Ramos (cell line): ENCODE results near the gene ABCB10.
"Not testable (repeated sequence)": the region's sequence is repeated elsewhere in the genome, so short reads cannot be mapped to it uniquely, and the experiment has no call there.

ENCODE experiments used
- in situ Hi-C: fragments of 300-500 bp; cut with MboI; formaldehyde crosslinking; loops from one replicate; pipeline ENCODE4 v1.14.3; 2022; ENCODE audit warnings: low sequenced_read_pairs; ENCODE audit not compliant: unreplicated experiment

The ABCB10 gene

DNA sequence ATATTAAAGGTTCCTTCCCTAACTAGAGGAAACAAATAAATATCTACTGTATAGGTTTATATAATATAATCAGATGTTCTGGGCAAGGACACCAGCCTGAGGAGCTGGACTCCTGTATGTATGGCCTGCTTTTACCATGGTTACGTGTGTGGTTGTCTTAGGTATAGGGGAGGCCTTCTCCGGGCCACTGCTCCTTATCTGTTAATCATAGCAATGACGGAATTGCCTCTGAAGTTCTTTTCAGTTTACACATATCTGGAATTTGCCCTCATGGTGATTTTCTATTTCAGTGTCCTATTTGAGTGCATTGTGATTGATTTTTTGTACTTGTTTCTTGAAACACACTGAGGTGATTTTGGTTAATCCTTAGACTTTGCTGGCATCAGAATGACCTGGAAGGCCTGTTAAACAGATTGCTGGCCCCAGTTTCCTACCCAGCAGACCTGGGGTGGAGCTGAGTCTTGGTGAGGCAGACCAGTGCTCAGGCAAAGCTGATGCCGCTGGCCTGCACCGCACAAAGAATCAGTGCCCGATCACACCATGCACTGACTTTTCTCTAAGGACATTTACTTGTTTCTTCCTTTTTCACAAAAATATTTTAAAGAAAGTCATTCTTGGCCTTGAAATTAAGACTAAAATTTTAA is 18.5 kb downstream of the ABCB10 start:
- in situ Hi-C loops: no loop called here

DNA sequence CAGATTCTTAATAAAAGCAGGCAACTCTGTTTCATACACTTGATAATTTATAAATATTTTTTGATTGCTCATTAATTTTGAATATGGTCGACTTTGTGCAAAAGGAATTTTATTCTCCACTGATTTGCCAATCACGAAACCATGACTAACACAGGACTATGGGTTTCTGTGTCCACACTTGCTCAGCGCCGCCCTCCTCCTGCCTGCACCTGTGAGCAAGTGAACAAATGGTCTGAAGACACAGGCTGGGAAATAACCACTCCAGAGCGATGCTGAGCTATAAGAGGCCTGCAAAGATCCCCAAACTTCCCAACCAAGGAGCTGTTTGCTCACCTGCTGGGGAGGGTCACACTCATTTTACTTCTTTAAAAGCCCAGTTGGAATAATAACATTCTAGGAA is 19.6 kb downstream of the ABCB10 start:
- in situ Hi-C loops: no loop called here

DNA sequence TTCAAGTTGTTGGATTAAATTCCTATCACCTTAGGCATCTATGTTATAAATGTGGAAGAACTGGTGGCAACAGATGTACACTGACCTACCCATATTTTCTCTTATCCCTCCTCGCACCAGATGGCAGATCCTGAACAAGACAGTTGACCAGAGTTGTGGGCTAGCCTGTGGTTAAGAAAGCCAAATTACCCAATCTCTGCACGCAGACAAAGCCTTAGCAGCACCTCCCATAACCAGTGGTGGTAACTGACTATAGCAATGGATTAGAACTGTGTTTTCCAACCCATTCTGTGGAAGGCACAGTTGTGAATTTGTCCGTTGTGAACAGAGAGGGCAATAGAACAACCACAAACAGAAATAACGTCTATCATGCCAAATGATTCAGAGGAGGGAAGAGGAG is 20.6 kb downstream of the ABCB10 start:
- in situ Hi-C loops: no loop called here

DNA sequence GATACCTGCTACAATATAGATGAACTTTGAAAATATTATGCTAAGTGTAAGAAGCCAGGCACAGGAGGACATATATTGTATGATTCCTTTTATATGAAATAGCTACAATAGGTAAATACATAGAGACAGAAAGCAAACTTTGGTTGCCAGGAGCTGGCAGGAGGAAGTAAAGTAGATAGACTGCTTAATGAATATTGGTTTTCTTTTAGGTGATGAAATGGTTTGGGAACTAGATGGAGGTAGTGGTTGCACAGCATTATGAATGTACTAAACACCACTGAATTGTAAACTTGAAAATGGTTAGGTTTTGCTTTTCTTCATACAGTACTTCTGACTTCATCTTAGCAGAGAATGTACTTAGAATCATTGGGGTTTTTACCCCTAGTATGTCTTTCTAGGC is 21.5 kb downstream of the ABCB10 start:
- in situ Hi-C loops: no loop called here

DNA sequence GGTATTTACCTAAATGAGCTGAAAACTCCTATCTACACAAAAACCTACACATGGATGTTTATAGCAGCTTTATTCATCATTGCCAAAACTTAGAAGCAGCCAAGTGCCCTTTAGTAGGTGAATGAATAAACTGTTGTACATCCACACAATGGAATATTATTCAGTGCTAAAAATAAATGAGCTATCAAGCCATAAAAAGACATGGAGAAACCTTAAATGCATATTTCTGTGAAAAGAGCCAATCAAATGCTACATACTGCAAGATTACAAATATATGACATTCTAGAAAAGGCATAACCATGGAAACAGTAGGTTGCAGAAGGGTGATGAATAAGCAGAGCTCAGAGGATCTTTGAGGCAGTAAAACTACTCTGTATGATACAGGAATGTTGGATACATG is 23.3 kb downstream of the ABCB10 start:
- in situ Hi-C loops: no loop called here

DNA sequence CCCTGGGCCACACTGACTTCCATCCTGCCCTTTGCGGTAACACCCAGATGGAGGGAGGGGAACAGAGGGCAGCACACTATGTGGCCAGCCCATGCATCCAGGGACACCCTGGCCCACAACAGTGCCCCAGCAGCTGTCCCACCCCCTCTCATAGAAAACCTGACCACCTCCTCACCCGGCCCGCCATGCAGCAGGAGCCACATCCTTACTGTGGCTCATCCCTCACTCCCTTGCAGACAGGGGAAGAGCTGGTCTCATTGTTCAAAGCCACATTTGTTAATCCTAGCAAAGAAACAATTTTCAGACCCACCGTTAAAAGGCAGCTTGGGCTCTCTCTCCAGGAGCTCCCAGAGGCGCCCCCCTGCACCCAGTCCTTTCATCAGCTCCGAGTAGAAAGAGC is 27.2 kb downstream of the ABCB10 start:
- in situ Hi-C loops: no loop called here

DNA sequence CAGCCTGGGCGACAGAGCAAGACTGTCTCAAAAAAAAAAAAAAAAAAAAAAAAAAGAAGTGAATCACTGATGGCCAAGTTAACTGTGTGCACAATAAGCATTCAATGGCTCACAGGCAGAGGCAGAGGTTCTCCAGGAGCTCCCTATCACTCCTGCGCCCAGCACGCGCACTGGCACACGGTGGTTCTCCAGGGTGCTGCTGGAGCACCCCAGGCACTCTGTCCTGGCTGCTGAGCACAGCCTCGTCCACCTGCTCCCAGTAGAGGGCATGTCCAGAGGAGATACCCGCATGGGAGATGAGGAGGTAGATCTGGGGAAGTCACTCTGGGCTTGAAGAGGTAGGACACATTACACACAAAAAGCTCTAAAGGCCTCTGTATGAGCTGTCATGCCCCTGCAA is 28.9 kb downstream of the ABCB10 start:
- in situ Hi-C loops: no loop called here

DNA sequence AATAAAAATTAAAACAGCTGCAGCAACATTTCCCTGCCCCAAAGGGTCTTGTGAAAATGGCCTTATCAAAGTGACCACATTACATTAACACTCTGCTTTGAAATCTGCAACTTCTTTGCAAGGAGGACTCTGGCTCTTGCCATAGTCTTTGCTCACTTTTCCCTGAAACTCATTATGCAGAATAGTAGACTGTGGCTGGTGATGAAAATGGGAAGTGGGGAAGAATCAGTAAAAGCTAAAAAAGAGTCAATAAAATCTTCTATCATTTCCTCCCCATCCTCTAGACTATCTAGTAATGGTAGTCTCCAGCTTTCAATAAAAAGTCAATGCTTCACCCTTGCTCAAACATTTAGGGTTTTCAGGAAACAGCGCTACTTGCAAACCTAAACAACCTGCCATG is 31.8 kb downstream of the ABCB10 start:
- in situ Hi-C loops: no loop called here

DNA sequence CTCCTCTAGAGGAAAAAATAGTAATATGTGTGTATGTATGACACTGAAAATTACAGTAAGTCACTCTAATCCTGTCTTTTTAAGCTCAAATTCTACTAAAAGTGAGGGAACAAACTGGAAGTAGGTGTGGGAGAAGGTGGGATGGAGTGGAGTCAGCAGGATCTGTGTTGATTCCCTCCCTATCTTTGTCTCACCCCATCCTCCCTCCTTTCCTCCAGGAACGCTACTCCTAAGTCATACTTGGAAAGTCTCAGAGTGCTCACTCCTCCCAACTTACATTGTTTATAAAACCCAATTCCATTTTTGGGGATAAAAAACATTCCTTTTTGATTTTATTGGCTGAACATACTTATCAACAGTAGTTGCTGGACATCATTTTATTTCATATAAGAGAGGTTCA is 35.5 kb downstream of the ABCB10 start:
- in situ Hi-C loops: no loop called here

DNA sequence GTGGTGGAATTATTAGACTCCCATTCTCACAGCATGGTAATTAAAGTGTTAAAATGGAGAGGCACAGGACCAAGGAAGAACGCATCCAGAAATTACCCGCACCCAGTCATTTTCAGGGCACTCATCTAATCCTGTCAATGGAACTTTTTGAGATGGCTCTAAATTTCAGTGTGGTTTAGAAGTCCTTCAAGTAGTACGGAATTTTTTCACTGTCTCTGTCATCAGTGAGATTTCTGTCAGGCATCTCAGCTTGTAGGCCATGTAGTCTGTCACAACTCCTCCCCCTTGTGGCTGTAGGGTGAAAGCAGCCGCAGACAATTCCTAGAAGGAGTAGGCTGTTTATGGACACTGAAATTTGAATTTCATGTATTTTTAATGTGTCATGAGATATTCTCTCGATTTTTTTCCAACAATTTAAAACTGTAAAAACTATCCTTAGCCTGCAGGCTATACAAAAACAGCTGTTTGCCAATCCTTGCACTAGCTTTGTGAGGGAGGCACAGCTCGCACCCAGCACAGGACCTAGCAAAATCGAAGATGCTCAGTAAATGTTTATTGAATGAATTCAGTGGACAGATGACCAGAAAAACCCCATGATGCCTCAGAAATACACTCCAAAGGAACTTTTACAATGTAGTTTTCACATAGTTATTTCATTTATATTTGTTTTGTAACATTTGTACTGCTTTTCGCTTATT is 43.8 kb downstream of the ABCB10 start:
- in situ Hi-C loops: no loop called here

DNA sequence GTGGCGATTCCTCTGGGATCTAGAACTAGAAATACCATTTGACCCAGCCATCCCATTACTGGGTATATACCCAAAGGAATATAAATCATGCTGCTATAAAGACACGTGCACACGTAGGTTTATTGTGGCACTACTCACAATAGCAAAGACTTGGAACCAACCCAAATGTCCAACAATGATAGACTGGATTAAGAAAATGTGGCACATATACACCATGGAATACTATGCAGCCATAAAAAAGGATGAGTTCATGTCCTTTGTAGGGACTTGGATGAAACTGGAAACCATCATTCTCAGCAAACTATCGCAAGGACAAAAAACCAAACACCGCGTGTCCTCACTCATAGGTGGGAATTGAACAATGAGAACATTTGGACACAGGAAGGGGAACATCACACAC is 46.9 kb downstream of the ABCB10 start:
- in situ Hi-C loops: not testable (repeated sequence)

DNA sequence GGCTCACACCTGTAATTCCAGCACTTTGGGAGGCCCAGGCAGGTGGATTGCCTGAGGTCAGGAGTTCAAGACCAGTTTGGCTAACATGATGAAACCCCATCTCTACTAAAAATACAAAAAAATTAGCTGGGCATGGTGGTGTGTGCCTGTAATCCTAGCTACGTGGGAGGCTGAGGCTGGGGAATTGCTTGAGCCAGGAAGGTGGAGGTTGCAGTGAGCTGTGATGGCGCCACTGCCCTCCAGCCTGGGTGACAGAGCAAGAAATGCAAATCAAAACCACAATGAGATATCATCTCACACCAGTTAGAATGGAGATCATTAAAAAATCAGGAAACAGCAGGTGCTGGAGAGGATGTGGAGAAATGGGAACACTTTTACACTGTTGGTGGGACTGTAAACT is 47.3 kb downstream of the ABCB10 start:
- in situ Hi-C loops: not testable (repeated sequence)

DNA sequence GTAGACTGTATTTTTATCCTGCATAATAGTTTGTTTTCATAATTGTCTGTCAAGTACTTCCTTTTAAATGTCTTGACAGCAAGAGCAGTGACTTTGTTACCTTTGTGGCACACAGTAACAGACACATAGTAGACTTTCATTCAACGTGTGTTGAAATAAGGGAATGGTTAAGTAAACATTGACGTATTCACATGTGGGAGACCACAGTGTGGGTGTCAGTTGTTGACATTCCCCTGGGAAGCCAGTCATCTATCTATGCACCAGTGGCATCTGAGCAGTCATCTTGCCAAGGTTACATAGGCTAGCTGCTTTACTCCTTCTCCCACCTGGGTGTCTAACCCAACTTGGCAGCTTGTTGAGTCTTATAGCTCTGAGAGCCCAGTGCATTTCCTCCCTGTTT is 48.9 kb downstream of the ABCB10 start:
- in situ Hi-C loops: no loop called here

DNA sequence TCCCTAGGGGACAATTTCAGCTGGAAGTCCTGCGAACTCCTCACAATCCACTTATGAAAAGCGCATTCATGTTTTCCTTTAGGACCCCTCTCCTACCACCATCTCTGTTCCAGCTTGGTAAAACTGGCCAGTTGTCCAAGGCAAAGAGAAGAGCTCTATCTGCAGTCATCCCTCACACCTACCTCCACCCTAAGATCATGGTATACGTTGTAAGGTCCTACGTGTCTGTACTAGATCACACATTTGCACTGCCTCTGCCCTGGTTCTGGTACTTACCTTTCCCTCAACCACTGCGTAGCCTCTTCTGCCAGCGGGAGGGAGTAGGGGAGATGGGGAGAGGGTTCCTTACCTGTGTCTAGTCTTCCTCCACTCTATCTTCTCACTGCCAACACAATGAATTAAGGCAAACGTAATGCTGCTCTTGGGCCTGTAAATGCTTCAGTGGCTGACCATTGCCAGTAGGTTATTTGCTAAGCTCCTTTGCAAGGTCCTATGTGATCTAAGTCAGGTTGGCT is 49.6 kb downstream of the ABCB10 start:
- in situ Hi-C loops: no loop called here

DNA sequence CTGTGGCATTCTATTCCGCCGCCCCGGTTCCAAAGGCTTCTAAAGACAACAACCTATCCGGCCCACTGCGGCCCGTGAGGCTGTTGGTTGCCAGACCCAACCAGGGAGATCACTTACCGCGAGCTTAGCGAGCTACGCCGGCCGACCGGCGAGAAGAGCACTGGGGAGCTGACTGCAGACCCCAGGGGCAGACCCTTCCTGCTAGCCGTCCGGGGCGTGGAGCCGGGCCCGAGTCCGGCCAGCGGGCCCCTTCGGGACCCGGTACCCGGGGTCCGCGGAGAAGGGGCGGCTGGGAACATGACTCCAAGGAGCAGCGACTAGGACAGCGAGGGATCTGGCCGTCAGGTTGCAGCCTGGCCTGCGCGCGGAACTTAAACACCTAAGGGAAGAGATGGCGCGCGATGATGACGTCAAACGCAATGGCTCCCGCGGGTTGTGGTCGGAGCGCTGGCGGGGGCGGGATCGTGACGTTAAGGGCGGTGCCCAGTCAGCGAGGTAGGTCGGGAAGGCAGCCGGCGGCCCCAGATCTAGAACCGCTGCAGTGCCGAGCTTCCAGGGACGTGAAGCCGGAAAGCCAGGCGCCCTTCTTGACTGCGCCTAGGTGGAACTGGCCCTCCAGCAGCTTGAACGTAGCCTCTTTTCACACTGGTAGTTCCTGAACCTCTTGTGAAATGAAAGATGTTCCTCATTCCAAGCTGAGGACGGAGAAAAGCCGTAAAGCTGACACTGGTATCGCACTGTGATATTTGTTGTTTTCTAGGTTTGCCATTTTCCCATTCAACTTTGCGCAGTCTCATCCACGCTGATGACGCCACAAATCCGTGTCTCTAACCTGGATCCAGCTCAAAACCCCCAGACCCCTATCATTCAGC is 50.3 kb downstream of the ABCB10 start, which contains the start of gene NUP133:
Gene NUP133, minus strand, starts transcription at position 391 of the 872 bp plus-strand sequence. Its CDS starts 92 bp downstream, at position 299.
- in situ Hi-C loops: no loop called here

DNA sequence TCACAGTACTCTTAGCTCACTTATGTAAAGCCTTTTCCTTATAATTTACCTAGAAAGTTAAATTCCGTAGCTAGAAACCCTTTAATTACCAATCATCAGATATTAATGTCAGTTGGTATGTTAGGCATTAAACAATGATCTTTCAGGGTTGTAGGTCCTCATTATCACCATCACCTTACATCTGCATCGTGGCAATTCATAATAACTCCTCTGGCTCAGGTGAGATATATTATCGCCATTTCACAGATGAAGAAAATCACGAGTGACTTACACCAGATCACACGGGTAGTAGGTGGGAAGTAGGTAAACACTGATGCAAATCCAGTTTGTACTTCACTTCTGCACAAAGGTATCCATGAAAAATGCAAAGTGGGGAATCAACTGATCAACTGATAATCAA is 51.0 kb downstream of the ABCB10 start:
- in situ Hi-C loops: no loop called here

DNA sequence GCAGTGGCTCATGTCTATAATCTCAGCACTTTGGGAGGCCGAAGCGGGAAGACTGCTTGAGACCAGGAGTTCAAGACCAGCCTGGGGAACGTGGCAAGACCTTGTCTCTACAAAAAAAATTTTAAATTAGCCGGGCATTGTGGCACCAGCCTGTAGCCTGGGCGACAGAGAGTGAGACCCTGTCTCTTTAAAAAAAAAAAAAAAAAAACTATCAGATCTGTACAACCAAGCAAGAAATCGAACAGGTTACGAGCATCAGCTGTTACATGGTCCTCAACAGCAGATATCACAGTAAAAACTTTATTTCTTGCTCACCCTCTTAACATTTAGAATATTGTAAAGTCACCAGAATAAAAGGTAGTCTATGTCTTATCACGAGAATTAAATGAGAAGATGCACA is 51.9 kb downstream of the ABCB10 start:
- in situ Hi-C loops: no loop called here

DNA sequence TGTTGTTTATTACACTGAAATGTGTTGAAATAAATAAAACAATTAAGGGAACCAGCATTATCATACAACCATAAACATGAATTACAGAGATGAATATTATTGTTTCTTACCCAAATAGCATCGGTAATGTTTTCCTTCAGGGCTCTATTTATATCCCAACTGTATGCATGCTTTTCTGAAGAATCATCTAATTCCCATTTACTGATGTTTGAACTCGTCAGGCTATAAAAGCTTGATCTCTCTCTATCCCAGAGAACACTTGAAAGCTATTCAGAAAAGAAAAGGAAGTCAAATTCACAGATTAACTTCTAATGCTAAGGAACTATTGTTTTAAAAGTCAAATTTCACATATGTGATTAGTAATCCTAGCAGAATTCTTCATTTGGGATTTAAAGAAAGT is 62.7 kb downstream of the ABCB10 start:
- in situ Hi-C loops: no loop called here

DNA sequence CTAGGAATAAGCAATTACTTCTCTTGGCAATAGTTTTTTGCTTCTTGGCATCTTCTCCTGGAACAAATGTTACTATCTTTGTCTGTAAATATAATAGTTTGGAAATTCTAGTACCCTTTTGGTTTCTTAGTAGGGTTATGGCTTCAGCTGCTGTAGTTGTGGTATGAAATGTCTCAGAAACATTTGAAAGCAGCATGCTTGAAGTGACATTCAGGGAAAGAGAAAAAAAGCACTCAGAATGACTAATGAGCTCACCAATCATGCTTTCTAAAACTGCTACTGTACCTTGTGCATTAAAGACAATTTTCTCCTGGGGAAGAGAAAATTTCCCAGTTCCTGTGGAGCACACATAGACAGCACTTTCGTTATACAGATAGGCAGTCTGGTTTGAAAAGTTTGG is 71.3 kb downstream of the ABCB10 start:
- in situ Hi-C loops: no loop called here

DNA sequence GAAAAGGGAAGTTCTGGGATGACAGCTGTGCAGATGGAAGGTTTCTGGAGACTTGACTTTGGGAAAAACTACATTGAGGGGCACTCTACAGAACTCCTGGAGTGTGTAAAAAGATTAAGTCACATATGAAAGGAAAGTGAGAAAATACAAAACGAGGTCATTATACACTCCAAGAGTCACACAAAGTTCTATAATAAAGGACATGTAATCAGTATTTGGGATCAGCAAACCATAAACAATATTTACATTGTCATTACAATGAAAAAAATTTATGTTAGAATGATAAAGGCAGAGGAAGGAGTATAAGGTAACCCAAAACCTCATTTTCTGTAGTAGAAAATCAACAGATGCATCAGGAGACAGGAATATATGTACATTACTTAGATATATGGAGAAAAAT is 73.2 kb downstream of the ABCB10 start:
- in situ Hi-C loops: no loop called here

DNA sequence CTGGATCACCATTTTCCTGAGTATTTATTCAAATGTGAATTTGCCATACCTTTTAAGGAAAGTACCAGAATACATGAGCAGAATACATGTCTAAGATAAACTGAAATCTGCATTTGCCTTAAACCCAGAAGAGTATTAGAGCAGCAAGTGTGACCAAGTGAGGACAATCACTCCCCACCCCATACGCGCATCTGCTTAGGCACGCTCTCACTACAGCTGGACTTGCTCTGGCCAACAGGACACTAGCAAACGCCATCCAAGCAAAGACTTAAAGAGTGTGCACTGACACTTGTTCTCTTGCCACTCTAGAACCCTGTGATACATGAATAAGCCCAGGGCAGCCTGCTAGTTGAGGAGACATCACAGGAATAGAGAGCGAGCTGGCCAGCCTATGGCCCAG is 76.0 kb downstream of the ABCB10 start:
- in situ Hi-C loops: loop anchor here (5.0 kb wide), 1 partner anchor 225 kb away; no protein-coding TSS in a partner anchor
